Fibroblast of pulmonary artery (primary cell): ENCODE data around the gene SORBS1.
A peak's percentile ranks its signal among the peaks of the same experiment; 100 is the strongest.

Experiments used
- DNase-seq: peaks from one replicate; pipeline ENCODE4 v3.0.0-alpha.2; 2010; ENCODE audit warnings: low read depth
- H3K4me3 ChIP-seq: replicated peaks from 2 replicates; pipeline ENCODE4 v1.5.1; 2011; ENCODE audit warnings: low read depth, mild to moderate bottlenecking, control low read depth, low read length, moderate library complexity
- CTCF ChIP-seq: IDR thresholded peaks from 2 replicates; pipeline ENCODE4 v1.5.1; 2011; ENCODE audit warnings: mild to moderate bottlenecking, control low read depth, low read length, inconsistent platforms; ENCODE audit errors: missing control alignments

The SORBS1 gene

GRCh38 chr10:95454356-95454755, 106.8 kb downstream of the SORBS1 start:
- H3K4me3 ChIP-seq = no peak overlapping the region
- no peak for DNase-seq
- no peak for TF ChIP-seq CTCF

GRCh38 chr10:95451568-95452524, 109.3 kb downstream of the SORBS1 start:
- DNase-seq = no peak
- no peak for TF ChIP-seq CTCF
- no peak overlapping the region for H3K4me3 ChIP-seq

GRCh38 chr10:95451150-95451549, 110.0 kb downstream of the SORBS1 start:
- no peak for TF ChIP-seq CTCF
- no peak for DNase-seq
- H3K4me3 ChIP-seq = no peak overlapping the region

GRCh38 chr10:95450188-95450587, 111.0 kb downstream of the SORBS1 start:
- no peak for DNase-seq
- H3K4me3 ChIP-seq = no peak overlapping the region
- no peak for TF ChIP-seq CTCF

GRCh38 chr10:95447685-95448084, 113.5 kb downstream of the SORBS1 start:
- no peak overlapping the region for H3K4me3 ChIP-seq
- TF ChIP-seq CTCF = no peak
- peak; percentile 82 for DNase-seq

GRCh38 chr10:95445837-95446486, 115.2 kb downstream of the SORBS1 start:
- peak; percentile 84 for DNase-seq
- no peak overlapping the region for H3K4me3 ChIP-seq
- peak; percentile 85 for TF ChIP-seq CTCF
